ENCODE measurements around the gene GUK1.
"Not testable (repeated sequence)": the region's sequence is repeated elsewhere in the genome, so short reads cannot be mapped to it uniquely, and the experiment has no call there.

The GUK1 gene

DNA sequence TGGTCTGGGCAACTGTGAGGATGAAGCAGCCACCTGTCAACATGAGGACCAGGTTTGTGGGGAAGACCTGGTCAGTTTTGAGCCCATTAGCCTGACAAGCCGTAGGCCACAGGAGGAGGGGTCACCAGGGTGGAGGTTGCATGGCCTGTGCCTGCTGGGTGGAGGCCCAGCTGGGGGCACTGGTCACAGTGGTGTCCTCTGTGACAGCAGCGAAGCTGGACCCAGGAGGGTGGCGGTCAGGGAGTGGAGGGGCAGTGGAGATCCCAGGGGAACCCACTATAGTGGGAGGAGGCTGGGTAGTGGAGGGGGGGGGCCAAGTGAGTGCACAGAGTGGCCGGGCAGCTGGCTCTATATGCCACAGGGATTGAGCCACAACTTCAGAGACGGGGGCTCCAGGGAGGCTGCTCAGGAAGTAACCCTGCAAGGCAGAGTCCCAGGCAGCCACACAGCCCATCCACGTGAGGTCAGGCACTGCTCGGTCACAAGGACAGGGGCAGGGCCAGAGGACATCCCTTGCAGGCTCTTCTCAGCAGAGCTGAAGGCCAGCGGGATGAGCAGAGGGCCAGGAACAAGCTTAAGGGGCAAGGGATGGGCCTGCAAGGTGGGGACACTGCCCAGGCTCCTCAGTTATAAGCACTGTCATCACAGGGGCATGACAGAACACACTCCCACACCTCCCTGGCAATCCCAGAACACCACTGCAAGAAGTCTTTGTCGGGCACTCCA, 34.6 kb upstream of the GUK1 start:
- DNase-seq = no peak

DNA sequence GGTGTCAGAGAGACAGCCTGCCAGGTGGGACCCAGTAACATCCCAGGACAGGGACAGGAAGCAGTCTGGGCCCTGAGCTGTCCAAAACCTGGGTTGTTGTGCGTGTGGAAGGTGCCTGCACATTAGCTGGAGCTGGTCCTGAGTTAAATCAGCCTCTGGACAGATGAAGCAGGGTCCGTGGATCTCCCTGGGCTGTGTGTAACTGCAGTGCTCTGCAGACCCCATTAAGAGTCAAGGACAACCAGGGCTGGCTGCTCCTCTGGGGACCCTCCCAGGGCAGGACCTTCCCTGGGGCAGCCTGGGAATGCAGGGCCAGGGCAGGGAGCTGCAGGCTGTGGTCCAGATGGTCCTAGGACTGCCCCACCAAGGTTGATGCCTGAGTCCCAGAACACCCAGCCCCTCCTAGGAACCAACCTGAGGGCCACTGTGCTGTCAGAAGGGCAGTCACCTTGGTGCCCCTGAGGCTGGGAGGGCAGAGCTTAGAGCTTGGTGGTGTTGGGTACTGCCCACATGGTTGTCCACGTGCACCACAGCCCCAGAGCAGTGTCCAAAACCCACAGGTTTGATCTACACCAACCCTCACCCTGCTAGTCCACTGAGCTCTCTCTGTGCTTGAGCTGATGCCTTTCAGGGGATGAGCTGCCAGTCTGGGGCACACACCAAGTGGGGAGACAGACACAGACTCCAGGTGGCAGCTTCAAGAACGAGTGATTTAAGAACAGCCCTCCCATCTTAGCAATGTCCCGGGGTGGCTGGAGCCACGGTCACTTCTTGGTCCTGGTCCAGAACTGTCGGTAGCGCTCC, 33.9 kb upstream of the GUK1 start:
- DNase-seq = no peak

DNA sequence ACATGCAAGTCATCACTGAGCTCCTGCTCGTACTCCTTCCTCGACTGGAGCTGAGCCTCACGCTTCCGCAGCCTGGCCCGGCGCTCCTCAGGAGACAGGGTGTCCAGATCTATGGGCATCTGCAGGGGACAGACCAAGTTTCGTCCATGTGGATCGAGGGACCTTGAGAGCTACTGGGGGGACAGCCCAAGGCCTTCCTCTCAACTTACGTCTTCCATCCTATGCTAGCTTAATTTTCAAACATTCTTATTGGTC, 33.4 kb upstream of the GUK1 start:
- no peak for DNase-seq

DNA sequence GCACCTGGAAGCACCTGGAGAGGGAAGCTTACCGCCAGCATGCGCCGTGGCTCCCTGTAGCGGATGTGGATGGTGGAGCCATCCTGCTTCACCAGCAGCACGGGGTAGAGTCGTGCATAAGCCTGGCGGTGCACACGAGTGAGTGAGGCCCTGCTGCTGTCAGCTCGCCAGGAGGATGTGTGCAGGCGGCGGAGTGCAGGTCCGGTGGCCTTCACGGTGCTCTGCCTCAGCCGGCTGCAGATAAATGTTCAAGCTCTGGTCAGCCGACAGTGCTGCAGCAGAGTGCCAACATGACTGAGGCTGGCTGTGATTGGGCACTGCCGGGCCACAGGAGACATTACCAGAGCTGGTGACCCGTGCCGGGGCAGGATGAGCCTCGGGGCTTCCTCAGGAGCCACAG, 32.4 kb upstream of the GUK1 start:
- DNase-seq = no peak

DNA sequence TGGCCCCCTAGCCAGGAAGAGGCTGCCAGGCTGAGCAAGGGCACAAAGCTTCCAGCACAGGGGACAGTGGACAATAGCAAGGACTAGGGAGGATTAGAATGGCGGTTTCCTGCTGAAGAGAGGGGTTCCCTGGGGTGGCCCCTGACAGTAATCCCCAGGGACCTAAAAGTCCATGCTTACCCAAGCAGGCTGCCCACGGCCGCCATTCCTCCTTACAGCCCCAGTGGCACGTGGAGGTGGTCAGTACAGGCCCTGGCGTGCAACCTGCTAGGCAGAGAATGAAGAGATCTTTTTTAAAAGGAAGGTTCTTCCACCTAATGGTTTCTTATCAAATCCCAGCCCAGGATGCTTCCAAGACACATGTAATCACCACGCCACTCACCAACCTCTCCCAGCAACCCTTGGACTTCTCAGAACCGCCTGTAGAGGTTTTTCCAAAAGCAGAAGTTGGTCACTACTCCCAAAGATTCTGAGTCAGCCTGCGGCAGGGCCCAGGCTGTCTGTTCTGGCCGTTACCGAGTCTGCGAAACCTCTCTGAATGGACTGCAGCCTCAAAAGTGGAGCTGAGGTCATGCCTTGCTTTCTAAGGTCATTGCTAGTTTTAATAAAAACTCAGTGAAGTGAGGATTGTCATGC, 31.9 kb upstream of the GUK1 start:
- DNase-seq = no peak

DNA sequence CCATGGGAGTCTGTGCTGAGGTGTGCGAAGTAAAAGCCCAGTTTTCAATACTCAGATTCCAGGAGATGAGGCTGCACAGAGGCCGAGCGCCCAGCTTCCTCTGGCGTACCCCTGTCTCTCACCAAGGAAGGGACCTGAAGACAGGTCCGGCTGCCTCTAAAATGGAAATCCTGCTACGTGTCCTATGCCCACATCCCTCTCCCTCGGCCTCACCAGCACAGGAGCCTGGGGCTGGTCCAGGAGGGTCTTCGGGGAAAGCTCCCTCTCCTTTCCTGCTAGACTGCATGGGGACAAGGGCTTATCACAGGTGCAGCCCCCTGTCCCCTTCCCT, 31.4 kb upstream of the GUK1 start:
- peak; percentile 17 for DNase-seq

DNA sequence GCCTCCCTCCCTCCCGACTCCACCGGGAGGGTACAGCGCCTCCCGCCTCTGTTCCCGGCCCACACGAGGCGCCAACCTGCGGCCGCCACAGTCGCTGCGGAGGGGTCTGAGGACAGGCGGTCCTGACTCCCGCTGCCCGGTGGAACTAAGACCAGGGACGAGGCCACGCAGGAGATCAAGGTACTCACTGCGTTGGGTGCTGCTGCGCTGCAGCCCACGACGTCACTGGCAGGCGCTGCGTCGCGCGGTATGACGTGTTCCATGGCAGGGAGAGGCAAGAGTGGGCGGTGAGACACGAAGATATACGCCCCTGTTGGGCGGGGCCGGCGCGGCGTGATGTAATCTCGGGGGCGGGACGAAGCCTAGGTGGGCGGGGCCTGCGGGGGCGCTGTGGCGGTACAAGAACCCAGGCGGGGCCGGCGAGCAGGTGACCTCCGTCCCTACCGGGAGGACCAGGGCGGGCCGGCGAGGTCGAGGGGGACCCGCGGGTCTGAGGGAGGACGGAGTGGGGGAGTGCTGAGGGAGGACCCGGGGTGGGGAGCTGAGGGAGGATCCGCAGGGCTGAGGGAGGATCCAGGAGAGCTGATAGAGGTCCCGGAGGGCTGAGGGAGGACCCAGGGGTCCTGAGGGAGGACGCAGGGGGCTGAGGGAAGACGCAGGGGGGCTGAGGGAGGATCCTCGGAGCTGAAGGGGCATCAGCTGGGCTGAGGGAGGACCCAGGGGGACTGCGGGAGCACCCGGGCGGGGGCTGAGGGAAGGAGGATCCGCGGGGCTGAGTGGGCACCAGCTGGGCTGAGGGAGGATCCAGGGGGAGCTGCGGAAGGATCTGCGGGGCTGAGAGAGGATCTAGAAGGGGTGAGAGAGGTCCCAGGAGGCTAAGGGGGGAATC, 30.8 kb upstream of the GUK1 start, which contains the start of gene MRPL55:
Gene MRPL55 (minus strand): TSS at position 227 of the 889 bp plus-strand sequence. CDS start 1,039 bp downstream, outside the sequence.
- DNase-seq = peak; percentile 98

DNA sequence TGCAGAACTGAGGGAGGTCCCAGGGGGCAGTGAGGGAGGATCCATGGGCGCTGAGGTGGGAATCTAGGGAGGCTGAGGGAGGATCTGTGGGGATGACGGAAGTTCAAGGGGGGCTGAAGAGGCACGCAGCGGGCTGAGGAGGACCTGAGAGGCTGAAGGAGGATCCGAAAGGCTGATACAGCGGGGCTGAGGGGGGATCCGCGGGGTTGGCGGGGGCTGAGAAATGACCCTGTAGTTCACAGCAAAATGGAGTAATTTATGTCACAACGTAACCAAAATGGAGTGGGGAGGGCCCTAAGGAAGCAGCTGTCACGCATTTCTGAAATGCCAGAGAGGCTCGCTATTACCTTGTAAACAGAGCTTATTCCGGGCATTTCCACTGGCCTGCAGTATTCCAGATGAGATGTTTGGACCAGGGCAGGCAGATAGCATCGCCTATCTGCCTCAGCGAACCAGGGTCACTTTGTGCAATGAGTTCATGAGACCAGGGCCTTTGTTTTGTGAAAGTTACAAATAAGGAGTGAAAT, 30.1 kb upstream of the GUK1 start:
- peak; percentile 46 for DNase-seq

DNA sequence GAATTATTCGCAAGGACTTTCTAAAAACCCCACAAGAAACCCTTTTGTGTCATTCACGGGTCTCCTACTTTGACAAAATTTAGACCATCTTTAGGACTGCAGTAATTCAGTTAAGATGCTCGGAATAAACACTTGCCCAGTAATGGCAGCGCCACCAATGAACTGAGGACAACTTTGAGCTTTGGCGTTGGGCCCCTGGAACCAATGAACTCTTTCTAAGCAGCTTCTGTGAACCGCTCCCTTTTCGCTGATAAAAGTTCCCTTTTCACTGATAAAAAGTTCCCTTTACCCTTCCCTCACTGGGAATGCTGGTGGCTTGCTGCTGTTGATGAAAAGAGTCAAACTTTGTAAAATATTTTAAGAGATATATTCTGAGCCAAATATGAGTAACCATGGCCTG, 29.5 kb upstream of the GUK1 start:
- DNase-seq = no peak

DNA sequence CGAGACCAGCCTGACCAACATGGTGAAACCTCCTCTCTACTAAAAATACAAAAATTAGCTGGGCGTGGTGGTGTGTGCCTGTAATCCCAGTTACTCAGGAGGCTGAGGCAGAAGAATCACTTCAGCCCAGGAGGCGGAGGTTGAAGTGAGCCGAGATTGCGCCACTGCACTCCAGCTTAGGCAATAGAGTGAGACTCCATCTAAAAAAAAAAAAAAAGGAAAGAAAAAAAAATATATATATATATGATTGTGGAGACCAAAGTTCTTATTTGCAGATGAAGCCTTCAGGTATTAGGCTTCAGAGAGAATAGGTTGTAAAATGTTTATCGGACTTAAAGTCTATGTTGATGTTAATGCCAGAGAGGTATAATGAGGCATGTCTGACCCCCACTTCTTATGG, 28.8 kb upstream of the GUK1 start:
- not testable (repeated sequence) for DNase-seq

DNA sequence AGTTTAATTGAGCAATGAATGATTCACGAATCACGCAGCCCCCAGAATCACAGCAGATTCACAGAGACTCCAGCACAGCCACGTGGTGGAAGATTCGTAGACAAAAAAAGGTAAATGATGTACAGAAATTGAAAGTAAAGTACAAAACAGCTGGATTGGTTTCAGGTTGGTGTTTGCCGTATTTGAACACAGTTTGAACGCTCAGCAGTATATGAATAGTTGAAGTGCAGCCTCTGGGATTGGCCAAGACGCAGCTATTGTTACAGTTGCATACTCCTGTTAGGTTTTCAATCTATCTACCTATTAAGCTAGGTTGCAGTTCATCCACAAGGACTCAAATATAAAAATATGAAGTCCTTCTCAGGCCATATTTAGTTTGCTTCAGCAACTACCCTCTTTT, 27.9 kb upstream of the GUK1 start:
- DNase-seq = no peak

DNA sequence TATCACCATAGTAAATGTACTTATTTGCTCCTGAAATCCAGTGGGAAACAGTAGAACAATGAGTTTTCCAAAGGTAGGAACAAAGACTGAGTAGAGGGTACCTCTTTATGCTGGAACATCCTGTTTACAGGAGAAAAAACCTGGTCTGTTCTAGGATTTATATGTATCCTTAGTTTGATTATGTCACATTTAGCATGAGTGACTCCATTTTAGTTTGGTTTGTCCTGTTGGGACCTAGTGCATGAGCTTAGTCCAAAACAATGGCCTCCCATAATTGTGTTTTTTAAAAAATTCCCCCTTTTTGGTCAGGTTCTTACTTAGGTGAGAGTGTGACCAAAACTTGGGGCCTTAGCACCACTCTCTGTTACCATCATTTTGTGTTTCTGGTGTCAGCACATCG, 27.5 kb upstream of the GUK1 start:
- DNase-seq = no peak

DNA sequence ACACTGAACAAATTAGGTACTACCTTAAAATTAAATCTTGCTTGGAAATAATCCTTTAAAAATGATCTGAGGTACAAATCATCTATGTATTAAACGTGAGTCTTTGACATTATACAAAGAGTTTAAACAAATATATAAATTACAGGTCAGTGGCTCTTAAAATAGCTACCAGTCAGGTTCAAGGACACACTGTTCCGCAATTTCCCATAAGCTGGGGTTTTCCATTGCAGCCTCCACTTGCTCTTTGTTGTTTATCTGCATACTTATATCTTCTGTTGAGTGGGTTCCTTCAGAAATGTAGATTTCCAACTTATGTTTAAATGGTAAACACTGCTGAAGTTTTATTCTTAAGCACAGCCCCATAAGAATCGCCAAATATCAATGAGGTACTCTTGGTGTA, 25.3 kb upstream of the GUK1 start:
- DNase-seq = no peak

DNA sequence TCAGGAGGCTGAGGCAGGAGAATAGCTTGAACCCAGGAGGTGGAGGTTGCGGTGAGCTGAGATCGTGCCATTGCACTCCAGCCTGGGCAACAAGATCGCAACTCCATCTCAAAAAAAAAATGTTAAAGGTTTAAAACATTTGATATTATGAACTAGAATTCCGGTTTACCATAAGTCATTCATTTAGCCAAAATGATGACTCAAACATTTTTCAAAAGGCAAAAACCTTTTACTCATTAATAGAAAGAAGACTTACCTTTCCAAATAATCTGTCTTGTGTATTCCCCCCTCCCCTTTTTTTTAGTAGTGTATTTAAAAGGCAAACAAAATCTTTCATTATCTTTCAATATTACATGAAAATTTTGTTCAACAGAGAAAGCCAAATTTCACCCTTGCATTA, 22.7 kb upstream of the GUK1 start:
- no peak for DNase-seq

DNA sequence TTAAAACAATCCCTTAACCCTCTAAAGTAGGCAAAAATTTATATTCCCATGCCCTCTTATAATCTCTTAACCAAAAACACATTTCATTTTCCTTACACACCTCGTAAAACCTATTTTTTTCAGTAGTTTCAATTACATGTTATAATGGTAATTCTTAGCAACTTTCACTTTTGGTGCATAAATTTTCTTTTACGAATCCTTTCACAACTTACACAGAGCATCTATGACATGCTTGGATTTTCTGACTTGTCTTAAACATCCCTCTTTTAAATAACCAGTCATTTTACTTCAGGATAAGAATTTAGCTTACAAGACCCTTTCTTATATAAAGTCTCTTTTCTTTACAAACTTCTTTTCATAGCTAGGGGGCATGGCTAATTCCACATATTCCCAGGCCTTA, 22.0 kb upstream of the GUK1 start:
- DNase-seq = peak; percentile 9

DNA sequence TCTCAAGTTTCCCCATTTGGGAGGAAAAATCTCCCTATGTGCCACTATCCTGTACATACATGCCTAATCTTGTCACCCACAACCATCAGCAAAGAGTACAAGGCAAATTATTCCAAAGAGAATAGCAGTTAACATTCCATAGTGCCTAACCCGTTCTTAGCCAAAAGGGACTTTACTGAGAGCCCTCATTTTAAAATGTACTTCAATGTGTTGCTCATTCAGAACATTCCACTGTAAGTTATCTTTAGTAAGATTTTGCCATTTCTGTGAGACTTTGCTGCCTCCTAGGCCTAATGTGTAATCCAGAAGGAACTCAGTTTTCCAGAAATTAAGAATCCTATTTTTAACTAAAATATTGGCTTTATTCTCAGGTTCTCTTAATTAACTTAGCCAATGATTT, 19.7 kb upstream of the GUK1 start:
- no peak for DNase-seq

DNA sequence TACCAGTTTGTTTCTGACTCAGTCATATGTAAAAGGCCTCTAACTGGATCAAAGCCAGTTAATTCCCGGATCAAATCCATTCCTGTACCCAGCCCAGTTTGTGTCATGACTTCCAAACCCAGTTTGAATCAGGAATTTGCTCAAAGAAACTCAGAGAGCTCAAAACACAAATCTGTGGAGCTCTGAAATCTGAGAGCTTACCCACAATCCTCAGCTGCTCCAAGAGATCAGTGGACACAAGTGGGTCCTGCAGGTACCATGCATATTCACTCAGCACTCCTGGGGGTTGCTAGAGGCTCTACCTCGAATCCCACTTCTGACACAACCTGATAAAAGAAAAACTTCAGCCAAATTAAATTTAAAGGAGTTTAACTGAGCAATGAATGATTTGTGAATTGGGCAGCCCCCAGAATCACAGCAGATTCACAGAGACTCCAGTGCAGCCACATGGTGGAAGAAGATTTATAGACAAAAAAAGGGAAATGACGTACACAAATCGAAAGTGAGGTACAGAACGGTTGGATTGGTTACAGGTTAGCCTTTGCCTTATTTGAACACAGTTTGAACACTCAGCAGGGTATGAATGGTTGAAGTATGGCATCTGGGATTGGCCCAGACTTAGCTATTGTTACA, 19.1 kb upstream of the GUK1 start:
- DNase-seq = no peak

DNA sequence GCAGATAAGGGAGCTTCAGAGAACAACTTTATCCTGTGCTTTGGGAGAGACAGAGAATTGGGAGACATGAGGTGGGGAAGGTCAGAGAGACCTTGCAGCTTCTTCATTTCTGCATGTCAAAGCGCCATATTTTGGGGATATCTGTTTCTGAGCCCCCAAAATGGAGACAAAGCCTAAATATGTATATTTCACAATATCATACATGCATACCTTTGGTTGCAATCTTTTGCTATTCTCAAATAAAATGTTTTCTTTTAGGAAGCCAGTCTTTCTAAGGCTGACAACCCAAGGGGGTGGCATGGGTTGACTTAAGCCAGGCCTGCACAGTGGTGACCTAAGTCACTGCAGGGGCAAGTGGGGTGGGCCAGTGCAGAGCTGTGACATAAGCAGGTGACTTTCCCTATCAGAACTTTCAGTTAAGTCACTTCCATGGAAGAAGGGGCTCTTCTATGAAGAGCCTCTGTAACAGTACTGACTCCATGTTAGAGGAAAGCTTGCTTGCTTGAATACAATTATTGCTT, 17.1 kb upstream of the GUK1 start:
- DNase-seq = no peak

DNA sequence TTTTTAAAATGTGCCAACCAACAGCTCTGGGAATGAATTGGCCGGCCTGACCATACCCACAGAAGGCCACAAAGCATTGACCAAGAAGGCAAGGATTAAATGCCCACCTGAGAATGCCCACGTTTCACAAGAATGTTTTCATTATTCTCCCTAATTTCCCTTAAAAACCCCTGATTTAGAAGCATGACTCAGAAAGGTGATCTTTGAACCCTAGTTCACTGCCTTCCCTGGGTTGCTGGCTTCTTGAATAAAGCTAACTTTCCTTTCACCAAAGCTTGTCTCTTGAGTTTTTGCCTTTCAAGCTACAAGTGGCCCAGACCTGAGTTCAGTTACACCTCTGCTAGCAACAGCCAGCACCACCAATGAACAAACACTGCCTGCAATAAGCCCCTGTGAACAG, 16.6 kb upstream of the GUK1 start:
- no peak for DNase-seq

DNA sequence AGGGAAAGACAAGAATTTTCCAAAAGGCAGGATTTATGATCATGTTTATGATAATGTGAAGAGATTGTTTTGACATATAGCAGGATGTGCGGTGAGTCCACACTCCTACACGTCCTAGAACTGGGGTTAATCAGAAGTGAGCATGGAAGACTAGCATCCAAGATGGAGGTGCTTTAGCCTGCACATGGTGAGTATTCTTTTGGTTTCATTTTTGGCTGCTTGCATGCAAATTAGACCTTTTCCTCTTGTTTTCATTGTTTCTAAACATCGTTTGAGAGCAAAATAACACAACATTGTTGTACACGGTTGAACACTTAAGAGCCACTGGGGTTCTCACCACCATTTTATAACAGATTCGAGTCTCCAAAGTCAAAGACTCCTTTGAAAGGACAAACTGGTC, 14.9 kb upstream of the GUK1 start:
- DNase-seq = no peak

DNA sequence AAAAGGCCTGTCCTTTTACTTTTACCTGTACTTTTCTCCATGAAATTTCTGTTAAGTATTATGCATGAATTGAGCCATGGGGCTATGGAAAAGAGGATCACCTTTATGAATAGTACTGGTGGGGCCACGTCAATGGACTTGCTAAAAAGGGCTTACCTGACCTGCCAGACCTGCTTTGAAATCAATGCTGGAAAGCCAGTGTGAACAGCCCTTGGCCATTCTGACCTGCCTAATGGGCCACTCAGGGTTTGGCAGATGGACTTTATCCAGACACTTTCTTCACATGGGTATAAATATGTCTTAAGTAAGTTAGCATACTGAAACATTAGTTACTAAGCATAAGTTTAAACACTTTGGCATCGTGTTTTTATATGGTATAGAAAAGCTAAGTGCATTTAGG, 8.3 kb upstream of the GUK1 start:
- DNase-seq = no peak

DNA sequence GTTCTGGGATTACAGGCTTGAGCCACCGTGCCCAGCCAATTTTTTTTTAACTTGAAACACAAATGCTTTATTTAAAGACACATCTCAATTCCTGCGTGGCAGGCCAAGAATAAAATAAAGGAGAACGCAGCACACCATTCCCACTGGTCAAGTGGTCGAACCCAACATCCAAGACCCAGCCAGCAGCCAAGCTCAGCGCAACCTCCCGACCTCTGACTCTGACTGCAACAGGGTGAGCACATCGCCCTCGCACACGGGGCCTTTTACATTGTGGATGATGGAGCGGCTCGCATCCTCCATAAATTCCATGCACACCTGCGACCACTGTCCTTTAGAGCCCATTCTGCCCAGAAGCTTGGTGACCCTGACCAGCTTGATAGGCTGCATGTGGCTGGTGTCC, 5.5 kb upstream of the GUK1 start:
- no peak for DNase-seq

All from NCI-H69 (cell line).